IMR-90 (cell line): ENCODE data around the gene LEKR1. TPM values are rescaled to one million over a fixed set of nuclear protein-coding genes. Genes with fewer than 3 reads are reported as not detected.

Experiments used
- ATAC-seq: fragments of 200-7000 bp; cut with Tn5 transposase; 2 replicates; pipeline ENCODE4 v1.9.1; 2020; ENCODE audit warnings: low read depth, mild to moderate bottlenecking, moderate library complexity
- BruUV-seq: library from RNA; stranded (reverse); fragments of 400-500 nt; replicated peaks from 2 replicates; lab custom pipeline; 2021; lab: Mats Ljungman, UMichigan
- CTCF ChIA-PET: fragments of 300-600 bp; formaldehyde crosslinking; extraction: SDS; loops from one replicate; lab custom pipeline; 2021; ENCODE audit warnings: antibody characterized with exemption; lab: Yijun Ruan, JAX
- POLR2A ChIA-PET: fragments of 300-600 bp; sonication (Branson Sonifier 250); formaldehyde crosslinking; loops from one replicate; lab custom pipeline; 2022; ENCODE audit warnings: antibody characterized with exemption; ENCODE audit not compliant: unreplicated experiment; lab: Charles Lee
- DNase-seq: peaks from one replicate; pipeline ENCODE4 v3.0.0; 2013
- H2AFZ ChIP-seq: replicated peaks from 2 replicates; pipeline ENCODE3; 2013; ENCODE audit warnings: low read length, mild to moderate bottlenecking; ENCODE audit not compliant: poor library complexity
- H2AK5ac ChIP-seq: 2 replicates; pipeline ENCODE4 v1.6.1; 2013; ENCODE audit warnings: low read depth, low read length, inconsistent platforms
- H2AK9ac ChIP-seq: replicated peaks from 2 replicates; pipeline ENCODE3; 2013; ENCODE audit warnings: mild to moderate bottlenecking, low read depth, low read length, moderate library complexity; ENCODE audit not compliant: poor library complexity
- H2BK120ac ChIP-seq: 2 replicates; pipeline ENCODE4 v1.6.1; 2013; ENCODE audit warnings: low read depth, low read length, inconsistent platforms
- H2BK15ac ChIP-seq: 3 replicates; pipeline ENCODE4 v1.6.1; 2013; ENCODE audit warnings: low read depth, low read length, inconsistent platforms
- H2BK20ac ChIP-seq: 2 replicates; pipeline ENCODE4 v1.6.1; 2013; ENCODE audit warnings: low read depth, mild to moderate bottlenecking, inconsistent platforms, low read length, moderate library complexity
- H2BK5ac ChIP-seq: 2 replicates; pipeline ENCODE4 v1.6.1; 2013; ENCODE audit warnings: mild to moderate bottlenecking, low read depth, low read length, inconsistent platforms; ENCODE audit not compliant: poor library complexity, severe bottlenecking
- H3K14ac ChIP-seq: replicated peaks from 2 replicates; pipeline ENCODE4 v1.6.1; 2013; ENCODE audit warnings: low read depth, low read length, inconsistent platforms
- H3K18ac ChIP-seq: 2 replicates; pipeline ENCODE4 v1.6.1; 2013; ENCODE audit warnings: low read depth, low read length, control low read depth
- H3K23ac ChIP-seq: 2 replicates; pipeline ENCODE4 v1.6.1; 2013; ENCODE audit warnings: low read depth, low read length, inconsistent platforms
- H3K27ac ChIP-seq: 2 replicates; pipeline ENCODE4 v1.5.1; 2013; ENCODE audit warnings: mild to moderate bottlenecking, control low read depth, low read length; ENCODE audit not compliant: insufficient read depth
- H3K27me3 ChIP-seq: 2 replicates; pipeline ENCODE4 v1.6.1; 2013; ENCODE audit warnings: low read length; ENCODE audit not compliant: control insufficient read depth, insufficient read depth
- H3K36me3 ChIP-seq: 2 replicates; pipeline ENCODE4 v1.6.1; 2013; ENCODE audit warnings: low read length, mixed read lengths; ENCODE audit not compliant: control insufficient read depth, insufficient read depth
- H3K4ac ChIP-seq: 2 replicates; pipeline ENCODE4 v1.6.1; 2013; ENCODE audit warnings: low read depth, low read length, inconsistent platforms
- H3K4me1 ChIP-seq: 2 replicates; pipeline ENCODE4 v1.6.1; 2013; ENCODE audit warnings: low read length, mixed read lengths; ENCODE audit not compliant: control insufficient read depth, insufficient read depth
- H3K4me2 ChIP-seq: 2 replicates; pipeline ENCODE4 v1.6.1; 2013; ENCODE audit warnings: low read depth, mild to moderate bottlenecking, control low read depth, low read length, moderate library complexity
- H3K4me3 ChIP-seq: 2 replicates; pipeline ENCODE4 v1.5.1; 2013; ENCODE audit warnings: low read depth, mild to moderate bottlenecking, control low read depth, low read length, moderate library complexity; ENCODE audit not compliant: insufficient read depth
- H3K56ac ChIP-seq: 2 replicates; pipeline ENCODE4 v1.6.1; 2013; ENCODE audit warnings: low read length, inconsistent platforms; ENCODE audit not compliant: insufficient read depth; ENCODE audit errors: extremely low read depth
- H3K79me1 ChIP-seq, 2 experiments: 2 replicates each; pipeline ENCODE4 v1.6.1; 2013; ENCODE audit warnings: low read length in 2 of 2, inconsistent platforms in 1 of 2, low read depth in 1 of 2
- H3K9ac ChIP-seq: 2 replicates; pipeline ENCODE4 v1.6.1; 2013; ENCODE audit warnings: low read depth, low read length, control low read depth
- H3K9me1 ChIP-seq: 2 replicates; pipeline ENCODE4 v1.6.1; 2013; ENCODE audit warnings: low read length, inconsistent platforms; ENCODE audit not compliant: insufficient read depth
- H3K9me3 ChIP-seq: 2 replicates; pipeline ENCODE4 v1.6.1; 2013; ENCODE audit warnings: low read length; ENCODE audit not compliant: control insufficient read depth, insufficient read depth
- H4K20me1 ChIP-seq: 2 replicates; pipeline ENCODE4 v1.6.1; 2013; ENCODE audit warnings: low read length, inconsistent platforms; ENCODE audit not compliant: insufficient read depth
- H4K5ac ChIP-seq: 2 replicates; pipeline ENCODE4 v1.6.1; 2013; ENCODE audit warnings: mild to moderate bottlenecking, low read depth, low read length, control low read depth
- H4K8ac ChIP-seq, 2 experiments: 2 replicates each; pipeline ENCODE4 v1.6.1; 2013; ENCODE audit warnings: low read depth in 2 of 2, low read length in 2 of 2, control low read depth in 1 of 2, inconsistent platforms in 1 of 2
- H4K91ac ChIP-seq: 2 replicates; pipeline ENCODE4 v1.6.1; 2013; ENCODE audit warnings: low read depth, low read length, inconsistent platforms; ENCODE audit not compliant: insufficient read depth
- BHLHE40 ChIP-seq: fragments of 150-350 bp; IDR thresholded peaks from 2 replicates; pipeline ENCODE4 v1.6.1; 2016; ENCODE audit warnings: mild to moderate bottlenecking, low read depth, low read length
- CEBPB ChIP-seq: IDR thresholded peaks from 2 replicates; pipeline ENCODE4 v1.6.1; 2012; ENCODE audit warnings: low read depth, low read length, improper control_type of control experiment
- CHD1 ChIP-seq: IDR thresholded peaks from 2 replicates; pipeline ENCODE4 v1.6.1; 2012; ENCODE audit warnings: low read depth, low read length, improper control_type of control experiment
- CTCF ChIP-seq: conservative IDR thresholded peaks from 2 replicates; pipeline ENCODE4 v1.5.1; 2012; ENCODE audit warnings: mild to moderate bottlenecking, low read depth, low read length, improper control_type of control experiment
- ELK1 ChIP-seq: fragments of 150-350 bp; IDR thresholded peaks from 2 replicates; pipeline ENCODE4 v1.6.1; 2016; ENCODE audit warnings: low read depth, mild to moderate bottlenecking, low read length, moderate library complexity, borderline replicate concordance
- FOS ChIP-seq: fragments of 150-350 bp; IDR thresholded peaks from 2 replicates; pipeline ENCODE4 v1.6.1; 2016; ENCODE audit warnings: low read depth, low read length
- MAFK ChIP-seq: IDR thresholded peaks from 2 replicates; pipeline ENCODE4 v1.6.1; 2012; ENCODE audit warnings: low read depth, low read length, improper control_type of control experiment
- MXI1 ChIP-seq: IDR thresholded peaks from 2 replicates; pipeline ENCODE4 v1.6.1; 2012; ENCODE audit warnings: low read depth, mild to moderate bottlenecking, low read length, moderate library complexity, borderline replicate concordance
- NFE2L2 ChIP-seq: fragments of 150-350 bp; IDR thresholded peaks from 2 replicates; pipeline ENCODE4 v1.6.1; 2016; ENCODE audit warnings: low read depth, mild to moderate bottlenecking, low read length
- POLR2A ChIP-seq: IDR thresholded peaks from 2 replicates; pipeline ENCODE4 v1.6.1; 2012; ENCODE audit warnings: mild to moderate bottlenecking, low read depth, low read length
- RAD21 ChIP-seq: IDR thresholded peaks from 2 replicates; pipeline ENCODE4 v1.6.1; 2012; ENCODE audit warnings: low read length, improper control_type of control experiment
- RCOR1 ChIP-seq: IDR thresholded peaks from 2 replicates; pipeline ENCODE4 v1.6.1; 2012; ENCODE audit warnings: mild to moderate bottlenecking, low read length, improper control_type of control experiment; ENCODE audit not compliant: insufficient replicate concordance
- RFX5 ChIP-seq: IDR thresholded peaks from 2 replicates; pipeline ENCODE4 v1.8.0; 2012; ENCODE audit warnings: low read depth, mild to moderate bottlenecking, low read length, moderate library complexity
- SMC3 ChIP-seq: fragments of 150-350 bp; IDR thresholded peaks from 2 replicates; pipeline ENCODE4 v1.6.1; 2016; ENCODE audit warnings: low read depth, mild to moderate bottlenecking, antibody characterized with exemption, low read length, moderate library complexity
- USF2 ChIP-seq: fragments of 150-350 bp; IDR thresholded peaks from 2 replicates; pipeline ENCODE4 v1.6.1; 2017; ENCODE audit warnings: mild to moderate bottlenecking, antibody characterized with exemption, low read length, low read depth
- WGBS, 2 experiments: methylation state at CpG; one replicate each; pipeline versions ENCODE4 v1.1.5 to v1.1.7; 2013; ENCODE audit warnings: missing lambda C conversion rate in 2 of 2; ENCODE audit not compliant: insufficient read length in 1 of 2; ENCODE audit errors: extremely low coverage in 2 of 2; 5-methylcytosine and 5-hydroxymethylcytosine counted together
- dilution Hi-C: fragments of 300-500 bp; cut with HindIII; formaldehyde crosslinking; loops from one replicate; pipeline ENCODE4 v1.14.3; 2018; ENCODE audit warnings: low sequenced_read_pairs; ENCODE audit not compliant: unreplicated experiment
- in situ Hi-C: fragments of 300-500 bp; cut with MboI; formaldehyde crosslinking; loops from 3 replicates; pipeline ENCODE4 v1.14.3; 2019; ENCODE audit warnings: low sequenced_read_pairs, inconsistent platforms, mixed read lengths
- intact Hi-C: fragments of 100-400 bp; cut with micrococcal nuclease; formaldehyde crosslinking; loops from 2 replicates; pipeline ENCODE4 v1.10.0; 2022
- polyA plus RNA-seq, 3 experiments: library from polyadenylated mRNA; depleted of rRNA; stranded (reverse); fragments of >200 nt; gene quantifications; 2 replicates each; pipeline ENCODE4 v1.2.3, GENCODE V29; 2012; ENCODE audit warnings: low replicate concordance in 1 of 3
- total RNA-seq: library from RNA; depleted of rRNA; stranded (reverse); fragments of >200 nt; gene quantifications from 2 replicates; pipeline ENCODE4 v1.2.3, GENCODE V29; 2012

LEKR1 gene
- total and polyA plus RNA-seq, 2 of the 4 experiments (the other 2 are of a cell fraction), result 0.19 to 0.36 TPM

GRCh38 chr3:157027861-157028745, 201.9 kb downstream of the LEKR1 start:
- H3K79me1 ChIP-seq, result no peaks in the 10 kb centered on the region
- H4K91ac ChIP-seq, result no peak overlapping the region
- H3K14ac ChIP-seq, result no peak overlapping the region
- DNase-seq (no peak), ATAC-seq (no peak)
- intact Hi-C loops (loop anchor here (1.0 kb wide), 1 partner anchor 10 kb away; no protein-coding TSS in a partner anchor), dilution Hi-C loops (no loop called here), in situ Hi-C loops (no loop called here)
- no peak overlapping the region for H3K27ac ChIP-seq
- H3K27me3 ChIP-seq, result peaks cover 1% of the 10 kb centered on the region; the same call in 1 of the 2 replicates
- no peak overlapping the region for H3K56ac ChIP-seq
- no peak overlapping the region for H2AK9ac ChIP-seq
- no TSS peak for BruUV-seq
- no peak overlapping the region for H2BK5ac ChIP-seq
- H3K4ac ChIP-seq, result no peak overlapping the region
- no peak overlapping the region for H3K23ac ChIP-seq
- WGBS, 2 experiments, result 89% methylated on average over 1 of the region's 7 CpGs; no CpG with 5 or more reads in 1 of the 2 experiments
- H2BK120ac ChIP-seq, result no peak overlapping the region
- no peak overlapping the region for H4K5ac ChIP-seq
- no peak overlapping the region for H2BK20ac ChIP-seq
- no peak overlapping the region for H2BK15ac ChIP-seq
- POLR2A ChIA-PET, result interaction anchor here (0.7 kb wide), 1 partner anchor 454 kb away, joined by 3 read pairs; no protein-coding TSS in a partner anchor
- H3K9ac ChIP-seq, result no peak overlapping the region
- no peaks in the 10 kb centered on the region for H3K36me3 ChIP-seq
- CTCF ChIA-PET, result no interaction called here
- H3K9me1 ChIP-seq, result no peaks in the 10 kb centered on the region
- no peaks in the 10 kb centered on the region for H3K4me1 ChIP-seq
- no peaks in the 10 kb centered on the region for H4K20me1 ChIP-seq
- H3K18ac ChIP-seq, result no peak overlapping the region
- H3K9me3 ChIP-seq, result no peaks in the 10 kb centered on the region
- no peak overlapping the region for H2AFZ ChIP-seq
- no peak overlapping the region for H4K8ac ChIP-seq
- no peak overlapping the region for H2AK5ac ChIP-seq
- no peak overlapping the region for H3K4me3 ChIP-seq
- H3K4me2 ChIP-seq, result no peak overlapping the region
- TF ChIP-seq NFE2L2 (no peak), RCOR1 (no peak), RAD21 (no peak), BHLHE40 (no peak), POLR2A (no peak), RFX5 (no peak), CTCF (no peak), MAFK (no peak), SMC3 (no peak), CHD1 (no peak), USF2 (no peak), MXI1 (no peak), CEBPB (no peak), FOS (no peak), ELK1 (no peak)
